AML-193 (cell line): ENCODE data around the gene HPGD.

Experiments used
- DNase-seq, 2 experiments: peaks; one replicate each; lab custom pipeline; 2025; lab: John Stamatoyannopoulos, UW

The HPGD gene

GRCh38 chr4:174474457-174475075, 47.7 kb downstream of the HPGD start:
- DNase-seq: no peak

DNA sequence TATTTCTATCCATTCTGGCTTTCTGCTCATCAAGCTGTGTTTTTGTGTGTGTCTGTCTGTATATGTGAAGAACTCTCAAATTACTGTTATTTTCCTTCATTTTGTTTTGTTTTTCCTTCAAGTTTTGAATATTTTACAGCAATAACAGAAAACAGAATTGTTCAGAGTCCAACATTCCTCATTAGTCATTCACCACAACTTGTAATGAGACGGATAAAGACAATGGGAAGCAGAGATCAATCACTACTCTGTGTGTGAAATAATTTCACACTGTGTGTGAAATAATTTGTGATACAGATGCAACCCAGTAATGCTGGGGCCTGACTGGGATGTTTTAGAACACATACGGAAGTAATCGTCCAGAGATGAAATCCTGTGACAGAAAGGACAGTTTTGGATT, 55.2 kb downstream of the HPGD start:
- DNase-seq: no peak

- DNase-seq: peak; percentile 6 to 22
These were observed 57.3 kb downstream of the HPGD start for GRCh38 chr4:174464949-174465348.

GRCh38 chr4:174461466-174462106, 60.7 kb downstream of the HPGD start:
- DNase-seq: no peak

DNA sequence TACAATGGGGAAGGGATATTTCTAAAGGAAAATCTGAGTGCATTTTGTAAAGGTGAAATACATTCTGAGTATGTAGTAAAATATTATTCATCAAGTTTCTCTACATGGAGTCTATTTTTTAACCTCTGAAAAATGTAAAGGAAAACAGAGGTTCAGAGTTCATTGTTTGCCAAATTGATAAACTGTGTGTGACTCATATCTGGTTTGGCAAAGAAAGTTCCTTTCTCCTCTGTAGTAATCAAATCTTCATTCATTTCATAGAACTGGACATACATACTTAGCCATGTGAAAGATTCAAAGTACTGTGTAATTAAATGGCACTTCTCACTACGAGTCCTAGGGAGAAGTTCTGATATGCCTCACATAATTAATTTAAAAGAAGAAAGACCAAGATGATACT, 61.6 kb downstream of the HPGD start:
- no peak for DNase-seq

DNA sequence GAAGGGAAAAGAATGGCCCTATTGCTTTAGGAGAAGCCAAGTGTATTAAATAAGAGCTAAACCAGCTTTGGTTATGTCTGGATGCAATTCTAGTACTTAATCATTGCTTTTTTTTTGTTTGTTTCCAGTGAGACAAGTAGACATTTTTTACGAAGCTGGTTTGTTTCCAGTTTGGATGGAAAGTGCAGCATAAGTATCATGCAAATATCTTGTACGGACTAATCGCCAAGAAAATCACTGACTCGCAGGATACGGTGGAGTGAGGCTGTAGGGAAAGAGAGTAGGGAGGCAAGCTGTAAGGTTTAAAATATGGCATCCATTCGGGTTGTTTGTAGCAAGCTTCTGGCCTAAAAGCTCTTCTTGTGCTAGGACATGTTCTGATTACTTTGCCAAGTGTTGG, 64.8 kb downstream of the HPGD start:
- no peak for DNase-seq

GRCh38 chr4:174454815-174455473, 67.3 kb downstream of the HPGD start:
- DNase-seq: no peak

GRCh38 chr4:174451718-174452296, 70.5 kb downstream of the HPGD start:
- no peak for DNase-seq

GRCh38 chr4:174450786-174451125, 71.5 kb downstream of the HPGD start:
- DNase-seq: no peak

DNA sequence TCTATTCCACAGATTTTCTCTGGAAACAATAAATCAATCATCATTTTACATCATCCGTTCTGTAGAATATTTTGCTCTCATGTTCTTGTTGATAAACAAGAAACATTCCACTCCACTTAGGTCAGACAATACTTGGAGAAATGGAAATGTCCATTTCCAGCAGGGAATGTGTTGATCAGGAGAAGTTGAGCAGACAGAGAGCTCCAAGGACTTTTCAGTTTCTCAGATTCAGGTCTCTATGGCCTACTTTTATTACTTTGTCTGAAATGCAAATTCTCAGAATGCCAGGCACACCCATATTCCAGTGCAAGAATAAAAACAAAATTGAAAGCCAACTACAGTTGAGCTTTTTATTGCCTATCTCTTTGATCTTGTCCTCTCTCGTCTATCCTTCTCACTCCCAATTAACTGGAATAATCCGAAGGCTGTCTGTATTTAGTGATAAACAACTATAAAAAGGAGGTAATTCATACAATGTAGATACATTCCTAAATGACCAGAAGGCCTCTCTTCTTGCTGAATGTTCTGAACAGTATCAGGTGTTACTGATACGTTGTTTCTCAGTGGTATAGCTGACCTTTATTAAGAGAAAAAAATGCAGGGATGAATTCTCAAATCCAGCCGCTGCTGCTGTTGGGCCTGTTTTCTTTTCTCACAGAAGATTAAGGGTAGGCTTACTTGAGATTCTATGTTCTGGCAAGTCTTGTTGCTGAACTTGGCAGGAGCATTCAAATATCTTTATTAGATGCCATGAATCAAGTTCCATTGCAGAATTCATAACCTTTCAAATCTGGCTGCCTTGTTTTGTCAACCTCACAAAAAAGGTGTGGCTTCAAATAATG, 72.1 kb downstream of the HPGD start:
- no peak for DNase-seq

DNA sequence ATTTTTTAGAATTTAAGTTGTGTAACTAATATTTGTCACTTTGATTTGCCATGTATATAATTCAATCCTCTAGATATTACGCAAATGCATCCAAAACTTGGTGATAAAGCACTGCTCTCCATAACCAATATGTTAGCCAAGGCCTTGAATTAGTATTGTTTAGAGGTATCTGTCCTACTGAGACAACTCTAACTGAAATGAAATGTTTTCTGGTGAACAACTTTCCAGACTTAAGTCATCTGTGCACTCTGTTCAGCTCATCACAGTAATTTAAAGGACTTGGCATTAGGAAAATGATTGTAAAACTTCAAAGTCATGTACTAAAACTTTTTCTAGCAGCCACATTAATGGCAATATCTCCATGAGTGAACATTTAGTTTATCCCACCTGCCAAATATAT, 73.1 kb downstream of the HPGD start:
- DNase-seq: no peak

DNA sequence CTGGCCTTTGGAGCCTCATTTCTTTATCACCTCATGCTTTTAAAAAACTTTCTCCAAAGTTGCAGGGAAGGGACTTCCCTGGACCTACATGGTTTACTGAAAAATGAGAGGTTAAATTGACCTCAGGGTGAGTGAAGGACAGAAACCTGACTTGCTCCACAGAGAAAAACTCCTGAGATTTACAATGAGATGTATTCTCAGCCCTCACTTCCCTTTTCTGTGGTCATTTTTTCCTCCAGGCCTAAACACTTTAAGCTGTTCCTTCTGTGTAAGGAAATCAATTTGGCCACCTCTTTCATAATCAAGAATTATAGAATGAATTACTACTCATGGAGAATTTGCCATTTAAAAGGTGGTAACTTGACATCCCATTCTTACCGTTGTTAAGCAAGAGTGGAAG, 77.9 kb downstream of the HPGD start:
- peak; percentile 23 to 57 for DNase-seq
